Urinary bladder (tissue), 4 donors: ENCODE data around the gene PFN2. TPM values are rescaled to one million over a fixed set of nuclear protein-coding genes. Genes with fewer than 3 reads are reported as not detected.

Experiments
- DNase-seq: peaks from one replicate; pipeline ENCODE4 v3.0.0-alpha.2; 2015; ENCODE audit errors: extremely low spot score
- H3K27ac ChIP-seq: one replicate; pipeline ENCODE4 v1.5.1; 2013; ENCODE audit warnings: low read depth, mild to moderate bottlenecking, moderate library complexity
- H3K36me3 ChIP-seq: one replicate; pipeline ENCODE4 v1.6.1; 2013; ENCODE audit warnings: mild to moderate bottlenecking, moderate library complexity; ENCODE audit not compliant: insufficient read depth
- H3K4me1 ChIP-seq: one replicate; pipeline ENCODE4 v1.6.1; 2013; ENCODE audit warnings: mild to moderate bottlenecking, moderate library complexity; ENCODE audit not compliant: insufficient read depth
- H3K4me3 ChIP-seq: one replicate; pipeline ENCODE4 v1.5.1; 2013; ENCODE audit warnings: low read depth, low read length
- WGBS: extraction: QIAGEN DNeasy Blood & Tissue Kit; methylation state at CpG from one replicate; pipeline ENCODE4 v1.1.7; 2013; 5-methylcytosine and 5-hydroxymethylcytosine counted together
- polyA plus RNA-seq: library from polyadenylated mRNA; stranded (reverse); fragments of 200-250 nt; gene quantifications from one replicate; pipeline ENCODE4 v1.2.3, GENCODE V29; 2013
- total RNA-seq: library from RNA; depleted of rRNA; stranded (reverse); fragments of >200 nt; gene quantifications from one replicate; pipeline ENCODE4 v1.2.3, GENCODE V29; 2014
- donor health status: healthy with polysubstance abuse.
- donor health status: healthy.

PFN2 gene, protein sequence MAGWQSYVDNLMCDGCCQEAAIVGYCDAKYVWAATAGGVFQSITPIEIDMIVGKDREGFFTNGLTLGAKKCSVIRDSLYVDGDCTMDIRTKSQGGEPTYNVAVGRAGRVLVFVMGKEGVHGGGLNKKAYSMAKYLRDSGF
- 159 TPM for total RNA-seq
- polyA plus RNA-seq = 98.9 TPM

DNA sequence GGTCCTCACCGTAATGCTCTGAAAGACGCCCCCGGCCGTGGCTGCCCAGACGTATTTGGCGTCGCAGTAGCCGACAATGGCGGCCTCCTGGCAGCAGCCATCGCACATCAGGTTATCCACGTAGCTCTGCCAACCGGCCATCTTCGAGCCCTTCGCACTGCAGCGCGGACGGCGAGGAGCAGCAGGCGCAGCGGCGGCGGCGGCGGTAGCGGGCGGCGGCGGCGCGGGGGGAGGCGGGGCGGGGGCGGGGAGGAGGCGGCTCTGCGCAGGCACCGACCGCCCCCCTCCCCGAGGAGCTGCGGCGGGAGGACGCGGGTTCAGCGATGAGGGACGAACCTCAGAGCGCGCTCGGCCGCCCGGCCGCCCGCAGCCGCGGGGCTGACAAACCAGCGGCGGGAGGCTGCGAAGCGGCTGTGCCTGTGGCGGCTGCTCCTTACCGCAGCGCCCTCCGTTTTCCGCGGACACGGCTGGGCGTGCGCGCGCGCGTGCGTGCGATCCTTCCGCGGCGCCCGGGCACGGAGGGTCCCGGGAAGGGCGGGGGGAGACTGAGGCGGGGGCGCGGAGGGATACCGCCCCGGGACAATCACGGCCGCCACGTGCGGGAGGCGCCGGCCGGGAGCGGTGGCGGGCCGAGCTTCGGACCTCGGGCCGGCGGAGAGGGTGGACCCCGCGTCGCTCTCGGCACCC lies at the start of gene PFN2:
TSS of gene PFN2 (minus strand) at position 180 of the 687 bp plus-strand sequence. CDS start at position 141, 39 bp downstream.
- Histone ChIP-seq H3K27ac (peak within 1 kb of the TSS; percentile 87), H3K4me3 (peak within 1 kb of the TSS; percentile 95), H3K4me1 (no peaks in the 10 kb centered on the region), H3K36me3 (no peaks in the 10 kb centered on the region)
- DNase-seq = no peak
- WGBS = under 1% methylated on average over 101 of the region's 102 CpGs

- Histone ChIP-seq H3K36me3 (no peaks in the 10 kb centered on the region), H3K4me3 (no peak overlapping the region), H3K4me1 (no peaks in the 10 kb centered on the region), H3K27ac (no peak overlapping the region)
- WGBS = 77% methylated on average over 2 of the region's 2 CpGs
- DNase-seq = no peak
These were observed 45.2 kb upstream of the PFN2 start for GRCh38 chr3:150015901-150016300.

DNA sequence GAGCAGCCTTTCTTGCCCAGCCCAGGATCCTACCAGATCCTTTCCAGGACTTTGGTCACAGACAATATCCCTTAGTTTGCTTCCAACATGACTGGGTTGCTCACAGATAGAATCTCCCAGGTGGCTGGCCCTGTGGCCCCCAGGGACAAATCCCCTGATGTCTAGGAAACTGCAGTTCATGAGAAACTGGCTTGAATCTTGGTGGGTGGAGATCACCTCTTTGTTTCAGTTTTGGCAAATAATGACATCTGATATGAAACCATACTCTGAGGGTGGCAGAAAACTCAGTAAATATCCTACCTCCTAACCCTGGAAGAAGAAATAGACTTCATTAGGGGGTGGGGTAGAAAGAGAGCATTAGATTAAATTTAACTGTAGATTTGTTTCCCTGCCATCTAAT lies 44.1 kb upstream of the PFN2 start:
- no peak for DNase-seq
- no peaks in the 10 kb centered on the region for H3K36me3 ChIP-seq
- H3K4me1 ChIP-seq = no peaks in the 10 kb centered on the region
- no peak overlapping the region for H3K4me3 ChIP-seq
- H3K27ac ChIP-seq = no peak overlapping the region

DNA sequence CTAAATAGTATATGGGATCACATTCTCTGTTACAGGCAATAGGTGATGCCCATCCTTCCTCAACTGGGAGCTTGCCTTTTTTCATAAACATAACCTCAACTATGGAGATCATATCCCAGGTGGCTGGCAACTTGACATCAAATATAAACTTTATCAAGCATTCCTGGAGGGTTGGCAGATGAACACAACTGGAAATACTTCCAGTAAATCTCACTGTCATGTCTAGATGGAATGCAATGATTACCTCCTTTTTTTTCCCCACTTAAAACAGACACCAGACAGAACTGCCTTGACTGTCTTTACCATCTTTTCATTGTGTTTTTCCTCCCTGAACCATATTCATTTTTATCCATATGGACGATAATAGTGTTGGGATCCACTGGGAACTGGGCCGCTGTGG lies 43.1 kb upstream of the PFN2 start:
- Histone ChIP-seq H3K4me1 (no peaks in the 10 kb centered on the region), H3K4me3 (no peak overlapping the region), H3K36me3 (no peaks in the 10 kb centered on the region), H3K27ac (no peak overlapping the region)
- WGBS = 95% methylated on average over 2 of the region's 2 CpGs
- no peak for DNase-seq

DNA sequence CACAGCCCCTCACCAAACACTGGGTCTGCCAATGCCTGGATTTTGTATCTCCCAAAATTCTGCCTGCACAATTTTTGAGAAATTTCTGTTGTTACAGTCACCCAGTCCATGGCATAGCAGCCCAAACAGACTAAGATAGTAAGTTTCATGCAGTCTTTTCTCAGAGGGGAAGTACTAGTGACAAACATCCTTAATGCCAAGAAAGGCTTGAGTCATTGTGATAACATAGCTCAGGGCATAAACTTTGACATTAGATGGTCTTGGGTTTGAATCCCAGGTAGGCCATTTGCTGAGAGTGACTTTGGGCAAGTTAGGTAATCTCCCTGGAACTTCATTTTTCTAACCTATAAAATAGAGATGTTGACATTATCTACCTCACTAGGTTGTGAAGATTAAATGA lies 36.1 kb upstream of the PFN2 start:
- Histone ChIP-seq H3K4me3 (no peak overlapping the region), H3K27ac (no peak overlapping the region), H3K36me3 (no peaks in the 10 kb centered on the region), H3K4me1 (no peaks in the 10 kb centered on the region)
- DNase-seq = no peak

GRCh38 chr3:150005243-150006112 lies 34.8 kb upstream of the PFN2 start:
- H3K36me3 ChIP-seq = no peaks in the 10 kb centered on the region
- 77% methylated on average over 4 of the region's 4 CpGs for WGBS

GRCh38 chr3:150000641-150001040 lies 29.9 kb upstream of the PFN2 start:
- Histone ChIP-seq H3K4me1 (no peaks in the 10 kb centered on the region), H3K36me3 (no peaks in the 10 kb centered on the region), H3K4me3 (no peak overlapping the region), H3K27ac (no peak overlapping the region)
- DNase-seq = no peak

More at GRCh38 chr3:150005243-150006112, 34.8 kb upstream of the PFN2 start:
- no peak overlapping the region for H3K27ac ChIP-seq
- H3K4me3 ChIP-seq = no peak overlapping the region
- no peaks in the 10 kb centered on the region for H3K4me1 ChIP-seq
- no peak for DNase-seq

DNA sequence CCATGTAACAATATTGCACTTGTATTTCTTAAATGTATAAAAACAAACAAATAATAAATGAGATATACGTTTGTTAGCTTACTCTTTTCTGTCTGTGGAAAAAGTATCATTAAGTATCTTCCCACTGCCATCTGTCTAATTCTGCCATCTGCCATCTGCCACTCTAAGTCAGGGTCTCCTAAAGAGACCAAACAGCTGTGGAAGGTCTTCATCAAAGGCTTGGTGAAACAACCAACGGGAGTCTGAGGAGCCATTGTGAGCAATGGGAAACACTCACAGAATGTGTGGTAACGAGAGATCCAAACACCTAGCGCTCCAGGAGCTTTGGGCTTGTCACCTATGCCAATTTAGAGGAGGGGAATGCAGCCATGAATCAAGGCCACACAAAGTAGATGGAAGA lies 28.7 kb upstream of the PFN2 start:
- no peaks in the 10 kb centered on the region for H3K4me1 ChIP-seq
- no peak overlapping the region for H3K4me3 ChIP-seq
- WGBS = 89% methylated on average over 4 of the region's 4 CpGs
- H3K27ac ChIP-seq = no peak overlapping the region
- H3K36me3 ChIP-seq = no peaks in the 10 kb centered on the region
- no peak for DNase-seq

DNA sequence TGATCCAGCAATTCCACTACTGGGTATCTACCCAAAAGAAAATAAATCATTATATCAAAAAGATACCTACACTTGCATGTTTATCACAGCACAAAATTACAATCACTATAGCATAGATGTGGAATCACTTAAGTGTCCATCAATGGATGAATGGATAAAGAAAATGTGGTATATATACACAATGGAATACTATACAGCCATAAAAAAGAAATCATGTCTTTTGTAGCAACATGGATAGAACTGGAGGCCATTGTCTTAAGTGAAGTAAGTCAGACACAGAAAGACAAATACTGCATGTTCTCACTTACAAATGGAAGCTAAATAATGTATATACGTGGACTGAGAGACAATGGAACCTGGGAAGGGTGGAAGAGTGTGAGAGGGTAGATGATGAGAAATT lies 28.3 kb upstream of the PFN2 start:
- DNase-seq = no peak
- no peak overlapping the region for H3K4me3 ChIP-seq
- no peak overlapping the region for H3K27ac ChIP-seq
- no peaks in the 10 kb centered on the region for H3K36me3 ChIP-seq
- no peaks in the 10 kb centered on the region for H3K4me1 ChIP-seq
- 92% methylated on average over 1 of the region's 1 CpG for WGBS

DNA sequence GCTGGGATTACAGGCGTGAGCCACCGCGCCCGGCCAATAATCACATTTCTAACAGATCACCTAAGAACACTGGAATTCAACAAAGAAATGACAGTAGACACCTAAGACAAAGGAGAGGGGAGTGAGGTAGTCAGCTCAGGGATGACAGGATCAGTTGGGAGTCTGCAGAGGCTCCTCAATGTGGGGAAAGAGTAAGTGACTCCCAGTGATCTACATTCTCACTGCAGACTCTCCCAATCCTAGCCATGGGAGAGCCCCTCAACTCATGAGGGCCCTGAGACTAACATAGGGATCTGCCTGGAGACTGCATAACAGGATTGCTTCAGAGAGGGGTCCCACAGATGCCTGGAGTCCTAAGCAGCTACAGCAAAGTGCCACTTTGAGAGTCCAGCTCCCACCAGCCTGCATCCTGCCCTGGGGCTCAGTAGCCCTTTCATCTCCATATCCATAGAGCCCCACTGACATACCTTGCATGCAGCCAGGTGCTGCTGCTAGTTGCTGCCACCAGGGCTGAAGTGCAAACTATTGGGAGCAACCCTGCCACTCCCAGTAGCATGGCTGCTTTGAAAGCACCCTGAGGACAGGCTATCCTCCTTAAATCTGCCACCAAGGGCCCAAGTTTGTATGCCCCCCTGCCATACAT lies 21.8 kb upstream of the PFN2 start:
- H3K36me3 ChIP-seq = no peaks in the 10 kb centered on the region
- H3K27ac ChIP-seq = no peak overlapping the region
- no peak overlapping the region for H3K4me3 ChIP-seq
- H3K4me1 ChIP-seq = no peaks in the 10 kb centered on the region
- DNase-seq = no peak
- WGBS = 99% methylated on average over 4 of the region's 4 CpGs

DNA sequence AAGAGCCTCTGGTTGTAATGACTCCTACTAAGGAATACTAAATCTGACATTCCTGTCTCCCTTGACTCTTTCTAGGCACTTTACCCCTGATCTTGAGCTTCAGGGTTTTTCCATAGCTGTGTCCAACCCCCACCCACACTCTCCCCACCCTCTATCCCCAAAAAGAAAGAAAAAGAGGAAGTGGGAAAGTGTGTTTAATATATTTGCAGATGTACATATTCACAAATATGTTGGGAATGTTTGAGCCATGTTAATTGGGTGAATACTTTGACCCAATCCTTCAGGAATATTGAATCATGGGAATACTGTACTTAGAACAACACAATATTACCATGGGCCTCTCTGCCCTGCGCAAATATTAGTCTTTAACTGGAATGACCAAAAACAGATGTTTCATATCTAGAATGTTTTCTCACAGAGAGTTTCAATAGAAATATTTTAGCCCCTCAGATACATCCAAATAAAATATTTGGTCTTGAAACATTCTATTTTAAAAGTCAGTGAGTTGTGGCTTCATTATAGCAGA lies 19.8 kb upstream of the PFN2 start:
- no peak overlapping the region for H3K27ac ChIP-seq
- no peak for DNase-seq

DNA sequence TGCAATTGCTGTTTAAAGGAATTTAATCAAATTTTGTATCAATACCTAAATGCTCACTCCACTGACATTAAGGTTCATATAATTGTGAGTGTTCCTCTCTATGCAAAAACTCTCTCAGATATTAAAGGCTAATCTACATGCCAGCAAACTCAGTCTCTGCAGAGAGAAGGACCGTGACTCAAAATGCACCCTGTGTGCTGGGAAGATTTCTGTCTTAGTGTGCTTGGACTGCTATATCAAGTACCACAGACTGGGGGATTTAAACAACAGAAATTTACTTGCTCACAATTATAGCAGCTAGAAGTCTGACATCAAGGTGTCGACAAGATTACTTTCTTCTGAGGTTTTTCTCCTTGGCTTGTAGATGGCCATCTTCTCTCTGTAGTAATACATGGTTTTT lies 18.6 kb upstream of the PFN2 start:
- H3K36me3 ChIP-seq = no peaks in the 10 kb centered on the region
- no peak overlapping the region for H3K27ac ChIP-seq
- 92% methylated on average over 2 of the region's 2 CpGs for WGBS
- H3K4me3 ChIP-seq = no peak overlapping the region
- no peak for DNase-seq
- no peaks in the 10 kb centered on the region for H3K4me1 ChIP-seq

More for the DNA sequence above, 19.8 kb upstream of the PFN2 start:
- Histone ChIP-seq H3K4me3 (no peak overlapping the region), H3K36me3 (no peaks in the 10 kb centered on the region), H3K4me1 (no peaks in the 10 kb centered on the region)
- WGBS = 75% methylated on average over 1 of the region's 1 CpG

DNA sequence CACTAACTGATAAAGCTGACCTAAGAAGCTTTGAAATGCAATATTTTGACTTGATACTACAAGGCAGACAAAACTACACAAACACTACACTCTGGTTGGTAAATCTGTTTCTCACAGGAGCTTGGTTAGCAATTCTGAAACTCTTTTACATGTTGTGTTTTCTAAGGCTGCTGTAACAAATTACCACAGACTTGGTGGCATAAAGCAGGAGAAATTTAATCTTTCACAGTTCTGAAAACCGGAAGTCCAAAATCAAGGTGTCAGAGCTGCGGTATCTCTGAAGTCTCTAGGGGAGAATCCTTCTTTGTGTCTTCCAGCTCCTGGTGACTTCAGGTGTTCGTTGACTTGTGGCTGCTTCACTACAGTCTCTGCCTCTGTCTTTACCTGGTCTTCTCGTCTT lies 12.9 kb upstream of the PFN2 start:
- DNase-seq = no peak
- Histone ChIP-seq H3K27ac (no peak overlapping the region), H3K4me1 (no peaks in the 10 kb centered on the region), H3K4me3 (no peak overlapping the region), H3K36me3 (no peaks in the 10 kb centered on the region)
- 91% methylated on average over 4 of the region's 4 CpGs for WGBS
